Putamen (tissue), 1 donor: Measurements from ENCODE around the gene NIPAL3.
"Not testable (repeated sequence)": the region's sequence is repeated elsewhere in the genome, so short reads cannot be mapped to it uniquely, and the experiment has no call there.

ENCODE experiments used
- DNase-seq: peaks from one replicate; pipeline ENCODE4 v3.0.0-alpha.2; 2016; ENCODE audit warnings: low spot score

NIPAL3 gene

GRCh38 chr1:24490101-24490781 is 74.6 kb downstream of the NIPAL3 start:
- DNase-seq: no peak

GRCh38 chr1:24491577-24492360 is 76.2 kb downstream of the NIPAL3 start:
- no peak for DNase-seq

- not testable (repeated sequence) for DNase-seq
Measured at GRCh38 chr1:24492935-24493334, 77.3 kb downstream of the NIPAL3 start.

GRCh38 chr1:24493785-24494184 is 78.2 kb downstream of the NIPAL3 start:
- no peak for DNase-seq

- DNase-seq: no peak
Measured at GRCh38 chr1:24498589-24498988, 83.0 kb downstream of the NIPAL3 start.

- DNase-seq: no peak
Measured at GRCh38 chr1:24500448-24501048, 84.9 kb downstream of the NIPAL3 start.

- no peak for DNase-seq
Measured at GRCh38 chr1:24501371-24502064, 85.9 kb downstream of the NIPAL3 start.

- peak; percentile 62 for DNase-seq
Measured at GRCh38 chr1:24502065-24502708, 86.6 kb downstream of the NIPAL3 start.

- DNase-seq: peak; percentile 85
Measured at GRCh38 chr1:24502709-24503058, 87.1 kb downstream of the NIPAL3 start, which contains the start of gene RCAN3. TSS of gene RCAN3 (plus strand) at chr1:24502836. CDS start at chr1:24514373, 11,537 bp downstream.

- DNase-seq: no peak
Measured at GRCh38 chr1:24503059-24503751, 87.6 kb downstream of the NIPAL3 start.

- DNase-seq: no peak
Measured at GRCh38 chr1:24503870-24504523, 88.4 kb downstream of the NIPAL3 start.

- DNase-seq: no peak
Measured at GRCh38 chr1:24504560-24504959, 89.0 kb downstream of the NIPAL3 start.

GRCh38 chr1:24505816-24506215 is 90.2 kb downstream of the NIPAL3 start:
- peak; percentile 30 for DNase-seq

- DNase-seq: no peak
Measured at GRCh38 chr1:24506691-24507381, 91.2 kb downstream of the NIPAL3 start.

GRCh38 chr1:24507405-24507804 is 91.8 kb downstream of the NIPAL3 start:
- DNase-seq: no peak

- DNase-seq: no peak
Measured at GRCh38 chr1:24508911-24509310, 93.3 kb downstream of the NIPAL3 start.

- DNase-seq: no peak
Measured at GRCh38 chr1:24513706-24514105, 98.1 kb downstream of the NIPAL3 start.

GRCh38 chr1:24514946-24515345 is 99.3 kb downstream of the NIPAL3 start:
- DNase-seq: no peak

GRCh38 chr1:24515671-24516209 is 100.1 kb downstream of the NIPAL3 start:
- DNase-seq: not testable (repeated sequence)

GRCh38 chr1:24516506-24516905 is 100.9 kb downstream of the NIPAL3 start:
- no peak for DNase-seq
